Measurements from ENCODE around the gene ATP11A.
A peak's percentile ranks its signal among the peaks of the same experiment; 100 is the strongest.
"Not testable (repeated sequence)": the region's sequence is repeated elsewhere in the genome, so short reads cannot be mapped to it uniquely, and the experiment has no call there.

Gene ATP11A

GRCh38 chr13:112657850-112658445 lies 31.9 kb upstream of the ATP11A start:
- H3K9me3 Mint-ChIP-seq: peaks cover 3% of the 10 kb centered on the region
- H3K27me3 Mint-ChIP-seq: no peaks in the 10 kb centered on the region
- H3K4me3 Mint-ChIP-seq: no peak overlapping the region
- no peaks in the 10 kb centered on the region for H3K36me3 Mint-ChIP-seq
- no peaks in the 10 kb centered on the region for H3K4me1 Mint-ChIP-seq
- no peak overlapping the region for H3K27ac Mint-ChIP-seq
- no peak for ATAC-seq

GRCh38 chr13:112658808-112659207 lies 31.0 kb upstream of the ATP11A start:
- Mint-ChIP-seq H3K27ac (no peak overlapping the region), H3K9me3 (peaks cover 3% of the 10 kb centered on the region), H3K4me1 (no peaks in the 10 kb centered on the region), H3K4me3 (no peak overlapping the region), H3K36me3 (no peaks in the 10 kb centered on the region), H3K27me3 (no peaks in the 10 kb centered on the region)
- no peak for ATAC-seq

GRCh38 chr13:112661291-112661690 lies 28.5 kb upstream of the ATP11A start:
- Mint-ChIP-seq H3K27me3 (no peaks in the 10 kb centered on the region), H3K27ac (no peak overlapping the region), H3K4me3 (no peak overlapping the region), H3K36me3 (no peaks in the 10 kb centered on the region), H3K9me3 (peaks cover 3% of the 10 kb centered on the region), H3K4me1 (no peaks in the 10 kb centered on the region)
- no peak for ATAC-seq

- Mint-ChIP-seq H3K9me3 (peaks cover 3% of the 10 kb centered on the region), H3K4me1 (no peaks in the 10 kb centered on the region), H3K27me3 (no peaks in the 10 kb centered on the region), H3K27ac (no peak overlapping the region), H3K36me3 (no peaks in the 10 kb centered on the region), H3K4me3 (no peak overlapping the region)
- no peak for ATAC-seq
Measured at GRCh38 chr13:112664501-112665203, 25.2 kb upstream of the ATP11A start.

GRCh38 chr13:112668924-112669323 lies 20.9 kb upstream of the ATP11A start:
- Mint-ChIP-seq H3K36me3 (no peaks in the 10 kb centered on the region), H3K9me3 (no peaks in the 10 kb centered on the region), H3K27ac (no peak overlapping the region), H3K27me3 (peaks cover 29% of the 10 kb centered on the region), H3K4me3 (no peak overlapping the region), H3K4me1 (no peaks in the 10 kb centered on the region)
- ATAC-seq: no peak

GRCh38 chr13:112669881-112670499 lies 19.8 kb upstream of the ATP11A start:
- Mint-ChIP-seq H3K4me3 (no peak overlapping the region), H3K36me3 (no peaks in the 10 kb centered on the region), H3K9me3 (no peaks in the 10 kb centered on the region), H3K27ac (no peak overlapping the region), H3K27me3 (peaks cover 34% of the 10 kb centered on the region), H3K4me1 (no peaks in the 10 kb centered on the region)
- no peak for ATAC-seq

- Mint-ChIP-seq H3K27me3 (peaks cover 40% of the 10 kb centered on the region), H3K4me3 (no peak overlapping the region), H3K9me3 (no peaks in the 10 kb centered on the region), H3K36me3 (no peaks in the 10 kb centered on the region), H3K4me1 (no peaks in the 10 kb centered on the region), H3K27ac (no peak overlapping the region)
- no peak for ATAC-seq
Measured at GRCh38 chr13:112670864-112671263, 19.0 kb upstream of the ATP11A start.

- Mint-ChIP-seq H3K9me3 (no peaks in the 10 kb centered on the region), H3K36me3 (no peaks in the 10 kb centered on the region), H3K4me3 (no peak overlapping the region), H3K27ac (no peak overlapping the region), H3K4me1 (no peaks in the 10 kb centered on the region), H3K27me3 (peaks cover 44% of the 10 kb centered on the region)
- ATAC-seq: no peak
Measured at GRCh38 chr13:112671359-112671758, 18.5 kb upstream of the ATP11A start.

- H3K9me3 Mint-ChIP-seq: no peaks in the 10 kb centered on the region
- H3K4me3 Mint-ChIP-seq: no peak overlapping the region
- no peaks in the 10 kb centered on the region for H3K4me1 Mint-ChIP-seq
- H3K36me3 Mint-ChIP-seq: no peaks in the 10 kb centered on the region
- H3K27ac Mint-ChIP-seq: no peak overlapping the region
- H3K27me3 Mint-ChIP-seq: peaks cover 46% of the 10 kb centered on the region
- ATAC-seq: no peak
Measured at GRCh38 chr13:112672651-112673284, 17.1 kb upstream of the ATP11A start.

- Mint-ChIP-seq H3K9me3 (no peaks in the 10 kb centered on the region), H3K27ac (no peak overlapping the region), H3K4me3 (no peak overlapping the region), H3K36me3 (no peaks in the 10 kb centered on the region), H3K27me3 (peaks cover 46% of the 10 kb centered on the region), H3K4me1 (no peaks in the 10 kb centered on the region)
- no peak for ATAC-seq
Measured at GRCh38 chr13:112674412-112675365, 15.1 kb upstream of the ATP11A start.

GRCh38 chr13:112675366-112675756 lies 14.5 kb upstream of the ATP11A start:
- no peak overlapping the region for H3K4me3 Mint-ChIP-seq
- no peaks in the 10 kb centered on the region for H3K36me3 Mint-ChIP-seq

GRCh38 chr13:112677421-112677962 lies 12.3 kb upstream of the ATP11A start:
- not testable (repeated sequence) for ATAC-seq, H3K4me1 Mint-ChIP-seq, H3K27ac Mint-ChIP-seq, H3K36me3 Mint-ChIP-seq, H3K4me3 Mint-ChIP-seq, H3K9me3 Mint-ChIP-seq
- H3K27me3 Mint-ChIP-seq: peaks cover 31% of the 10 kb centered on the region

More at GRCh38 chr13:112675366-112675756, 14.5 kb upstream of the ATP11A start:
- H3K27ac Mint-ChIP-seq: no peak overlapping the region
- no peaks in the 10 kb centered on the region for H3K4me1 Mint-ChIP-seq
- peaks cover 46% of the 10 kb centered on the region for H3K27me3 Mint-ChIP-seq
- ATAC-seq: no peak
- H3K9me3 Mint-ChIP-seq: no peaks in the 10 kb centered on the region

- H3K4me3 Mint-ChIP-seq: no peak overlapping the region
- no peak overlapping the region for H3K27ac Mint-ChIP-seq
- ATAC-seq: no peak
- H3K36me3 Mint-ChIP-seq: no peaks in the 10 kb centered on the region
- H3K9me3 Mint-ChIP-seq: no peaks in the 10 kb centered on the region
- no peaks in the 10 kb centered on the region for H3K4me1 Mint-ChIP-seq
- H3K27me3 Mint-ChIP-seq: peaks cover 12% of the 10 kb centered on the region
Measured at GRCh38 chr13:112679381-112679780, 10.5 kb upstream of the ATP11A start.

GRCh38 chr13:112679932-112680677 lies 9.7 kb upstream of the ATP11A start:
- ATAC-seq: peak; percentile 29
- no peaks in the 10 kb centered on the region for H3K9me3 Mint-ChIP-seq
- H3K4me3 Mint-ChIP-seq: no peak overlapping the region
- H3K27me3 Mint-ChIP-seq: peaks cover 12% of the 10 kb centered on the region
- no peaks in the 10 kb centered on the region for H3K4me1 Mint-ChIP-seq
- no peaks in the 10 kb centered on the region for H3K36me3 Mint-ChIP-seq
- no peak overlapping the region for H3K27ac Mint-ChIP-seq

All from stimulated activated memory B cell treated with anti-CD40 and anti-IgM and Interleukin-4, amounts not matched to agents 10 μg/mL and 1 μg/mL and 100 μg/mL, for 72 hours (primary cell).